Measurements from ENCODE around the gene RIMS3. TPM values are rescaled to one million over a fixed set of nuclear protein-coding genes. Genes with fewer than 3 reads are reported as not detected.

Gene RIMS3
- total RNA-seq, 4 donors from 2014 or later, result 2.7 to 4.0 (median 3.0) TPM

DNA sequence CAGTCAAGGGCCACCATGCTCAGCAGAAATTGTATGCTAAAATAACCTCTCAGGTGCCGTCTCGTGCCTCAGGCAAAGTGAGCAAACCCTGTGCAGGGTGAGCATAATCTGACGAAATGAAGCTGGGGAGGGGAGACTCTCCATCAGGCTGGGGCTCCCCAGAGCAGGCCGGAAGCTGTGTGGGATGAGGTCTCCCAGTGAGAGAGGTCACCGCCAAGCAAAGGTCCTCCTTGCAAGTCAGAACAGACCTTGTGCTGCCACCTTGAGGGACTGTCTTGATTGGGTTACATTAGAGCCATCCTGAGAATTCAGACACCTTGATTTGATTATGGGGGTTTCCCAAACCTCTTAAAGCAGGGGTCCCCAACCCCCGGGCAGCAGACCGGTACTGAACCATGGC, 69.9 kb downstream of the RIMS3 start:
- 83 to 87% methylated on average over 7 of the region's 7 CpGs for WGBS, 2 donors
- intact Hi-C loops (cut with DNase I; ENCODE audit: low total_unique reads), result loop anchor here (10.0 kb wide), 1 partner anchor 239 kb away; no protein-coding TSS in a partner anchor
- no peak overlapping the region for H3K4me3 ChIP-seq (ENCODE audit: low read depth, poor library complexity, severe bottlenecking)
- DNase-seq (ENCODE audit: low spot score in 2 of 2), result no peak
- TF ChIP-seq, protein P1, sequence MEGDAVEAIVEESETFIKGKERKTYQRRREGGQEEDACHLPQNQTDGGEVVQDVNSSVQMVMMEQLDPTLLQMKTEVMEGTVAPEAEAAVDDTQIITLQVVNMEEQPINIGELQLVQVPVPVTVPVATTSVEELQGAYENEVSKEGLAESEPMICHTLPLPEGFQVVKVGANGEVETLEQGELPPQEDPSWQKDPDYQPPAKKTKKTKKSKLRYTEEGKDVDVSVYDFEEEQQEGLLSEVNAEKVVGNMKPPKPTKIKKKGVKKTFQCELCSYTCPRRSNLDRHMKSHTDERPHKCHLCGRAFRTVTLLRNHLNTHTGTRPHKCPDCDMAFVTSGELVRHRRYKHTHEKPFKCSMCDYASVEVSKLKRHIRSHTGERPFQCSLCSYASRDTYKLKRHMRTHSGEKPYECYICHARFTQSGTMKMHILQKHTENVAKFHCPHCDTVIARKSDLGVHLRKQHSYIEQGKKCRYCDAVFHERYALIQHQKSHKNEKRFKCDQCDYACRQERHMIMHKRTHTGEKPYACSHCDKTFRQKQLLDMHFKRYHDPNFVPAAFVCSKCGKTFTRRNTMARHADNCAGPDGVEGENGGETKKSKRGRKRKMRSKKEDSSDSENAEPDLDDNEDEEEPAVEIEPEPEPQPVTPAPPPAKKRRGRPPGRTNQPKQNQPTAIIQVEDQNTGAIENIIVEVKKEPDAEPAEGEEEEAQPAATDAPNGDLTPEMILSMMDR (IDR thresholded peaks at IDR 0.05), result no peak
- TF ChIP-seq POLR2A (IDR thresholded peaks at IDR 0.05), result no peak

DNA sequence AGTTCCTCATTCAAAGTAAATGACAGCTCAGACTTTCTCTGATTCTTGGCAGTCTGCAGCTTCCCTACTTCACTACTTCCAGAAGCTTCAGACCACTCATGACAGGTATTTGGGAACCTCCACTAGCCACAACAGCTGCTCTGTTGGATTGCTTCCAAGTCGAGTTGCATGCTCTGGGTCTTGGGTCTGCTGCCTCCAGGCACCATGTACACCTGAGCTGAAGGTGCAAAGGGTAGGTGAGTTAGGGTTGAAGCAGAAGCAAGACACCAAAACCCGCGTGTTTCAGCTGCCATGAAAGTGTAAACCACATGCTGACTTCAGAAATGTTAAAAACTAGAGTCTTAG, 71.3 kb downstream of the RIMS3 start:
- intact Hi-C loops (cut with DNase I; ENCODE audit: low total_unique reads), result loop anchor here (10.0 kb wide), 1 partner anchor 241 kb away; no protein-coding TSS in a partner anchor
- TF ChIP-seq POLR2A (IDR thresholded peaks at IDR 0.05), result no peak
- TF ChIP-seq, protein P1 (IDR thresholded peaks at IDR 0.05), result no peak
- 55 to 59% methylated on average over 3 of the region's 3 CpGs for WGBS, 2 donors

DNA sequence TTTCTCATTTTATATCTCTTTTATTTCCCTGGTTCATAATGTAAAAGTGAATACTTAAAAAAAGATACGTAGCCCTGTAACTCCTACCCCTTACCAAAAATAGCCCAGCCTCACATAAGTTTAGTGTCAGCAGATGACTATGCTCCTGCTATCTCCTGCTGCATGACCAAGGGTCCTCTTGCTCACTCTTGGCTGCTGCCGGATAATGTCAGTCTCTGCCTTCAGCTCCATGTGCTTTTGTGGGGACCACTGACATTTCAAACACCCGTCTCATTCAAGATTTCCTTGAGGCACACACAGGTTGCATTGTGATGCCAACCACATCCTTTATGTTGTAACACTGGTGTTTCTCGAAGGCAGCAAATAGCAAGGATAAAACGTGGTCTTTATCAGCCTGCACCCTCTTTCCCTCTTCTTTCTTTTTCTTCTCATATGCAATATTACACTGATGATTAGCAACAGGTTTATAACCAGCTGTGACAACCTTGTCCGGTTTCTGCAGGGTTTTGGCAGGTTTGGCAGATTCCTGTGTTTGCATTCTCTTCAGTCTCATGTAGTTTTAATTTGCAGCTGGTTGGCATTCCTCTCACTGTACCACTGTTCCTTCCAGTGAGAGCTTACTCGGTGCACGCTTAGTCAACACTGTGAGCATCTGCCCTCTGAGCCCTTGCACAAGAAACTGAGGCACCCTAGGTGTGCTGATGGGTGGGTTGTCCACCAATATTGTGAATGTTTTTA, 71.9 kb downstream of the RIMS3 start:
- no peak overlapping the region for H3K4me3 ChIP-seq (ENCODE audit: low read depth, poor library complexity, severe bottlenecking)
- intact Hi-C loops (cut with DNase I; ENCODE audit: low total_unique reads), result loop anchor here (10.0 kb wide), 1 partner anchor 241 kb away; no protein-coding TSS in a partner anchor
- DNase-seq (ENCODE audit: low spot score in 2 of 2), result peak in 1 of 2 donors; percentile 54
- TF ChIP-seq, protein P1 (IDR thresholded peaks at IDR 0.05), result no peak
- no peak for TF ChIP-seq POLR2A (IDR thresholded peaks at IDR 0.05)
- WGBS, 2 donors, result 36 to 41% methylated on average over 8 of the region's 8 CpGs

More for the DNA sequence above, 71.3 kb downstream of the RIMS3 start:
- no peak overlapping the region for H3K4me3 ChIP-seq (ENCODE audit: low read depth, poor library complexity, severe bottlenecking)
- DNase-seq (ENCODE audit: low spot score in 2 of 2), result peak in 1 of 2 donors; percentile 18

DNA sequence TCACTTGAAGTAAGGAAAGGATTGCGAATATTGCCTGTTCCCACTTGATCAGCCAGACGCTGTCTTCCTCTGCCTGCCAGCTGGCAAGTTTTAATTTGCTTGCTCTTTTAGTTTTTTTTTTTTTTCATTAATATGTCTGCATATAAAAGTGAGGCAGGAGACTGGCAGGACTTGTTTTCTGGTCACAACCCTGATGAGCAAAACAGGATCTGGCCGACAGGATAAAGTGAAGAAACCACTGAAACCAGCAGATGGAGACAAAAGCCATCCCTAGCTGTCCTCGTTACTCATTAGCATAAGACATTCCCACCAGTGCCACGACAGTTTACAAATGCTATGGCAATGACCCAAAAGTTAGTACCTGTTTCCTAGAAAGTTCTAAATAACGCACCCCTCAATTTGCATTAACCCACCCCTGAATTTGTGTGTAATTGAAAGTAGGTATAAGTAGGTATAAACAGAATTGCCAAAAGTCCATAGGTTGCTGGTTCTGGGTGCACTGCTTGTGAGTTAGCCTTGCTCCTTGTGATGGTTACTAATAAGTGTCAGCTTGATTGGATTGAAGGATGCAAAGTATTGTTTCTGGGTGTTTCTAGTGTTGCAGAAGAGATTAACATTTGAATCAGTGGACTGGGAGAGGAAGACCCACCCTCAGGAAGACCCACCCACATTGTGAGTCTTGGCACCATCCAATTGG, 73.2 kb downstream of the RIMS3 start:
- intact Hi-C loops (cut with DNase I; ENCODE audit: low total_unique reads), result loop anchor here (10.0 kb wide), 1 partner anchor 243 kb away; no protein-coding TSS in a partner anchor
- WGBS, 2 donors, result 22 to 23% methylated on average over 6 of the region's 6 CpGs
- DNase-seq (ENCODE audit: low spot score in 2 of 2), result peak in 1 of 2 donors; percentile 48
- TF ChIP-seq POLR2A (IDR thresholded peaks at IDR 0.05), result no peak
- TF ChIP-seq, protein P1 (IDR thresholded peaks at IDR 0.05), result no peak
- no peak overlapping the region for H3K4me3 ChIP-seq (ENCODE audit: low read depth, poor library complexity, severe bottlenecking)

DNA sequence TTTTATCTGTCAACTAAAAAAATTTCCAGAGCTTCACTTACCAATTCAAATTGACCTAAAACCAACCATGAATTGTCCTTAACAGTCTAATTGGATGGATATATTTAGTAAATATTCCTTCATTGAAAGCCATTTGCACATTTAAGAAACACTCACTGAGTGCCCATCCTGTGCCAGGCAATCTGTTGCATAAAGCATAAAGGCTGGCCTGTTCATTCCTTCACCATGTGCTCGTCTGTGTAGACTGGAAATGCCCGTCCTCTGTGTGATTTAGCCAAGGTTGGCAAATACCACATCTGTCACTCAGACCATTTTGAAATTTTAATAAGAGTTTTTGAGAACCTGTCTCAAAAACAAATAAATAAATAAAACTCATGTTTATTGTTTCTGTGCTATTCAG, 76.9 kb downstream of the RIMS3 start:
- WGBS, 2 donors, result 49 to 72% methylated on average over 2 of the region's 2 CpGs
- no peak for DNase-seq (ENCODE audit: low spot score in 2 of 2)
- H3K4me3 ChIP-seq (ENCODE audit: low read depth, poor library complexity, severe bottlenecking), result no peak overlapping the region
- TF ChIP-seq POLR2A (IDR thresholded peaks at IDR 0.05), result no peak
- TF ChIP-seq, protein P1 (IDR thresholded peaks at IDR 0.05), result no peak
- intact Hi-C loops (cut with DNase I; ENCODE audit: low total_unique reads), result no loop called here
